Dedifferentiated amniotic fluid mesenchymal stem cell (primary cell): Measurements from ENCODE around the gene PITPNM1.

Experiments used
- DNase-seq: peaks from one replicate; pipeline ENCODE4 v3.0.0-alpha.2; 2016; ENCODE audit errors: extremely low spot score

PITPNM1 gene

DNA sequence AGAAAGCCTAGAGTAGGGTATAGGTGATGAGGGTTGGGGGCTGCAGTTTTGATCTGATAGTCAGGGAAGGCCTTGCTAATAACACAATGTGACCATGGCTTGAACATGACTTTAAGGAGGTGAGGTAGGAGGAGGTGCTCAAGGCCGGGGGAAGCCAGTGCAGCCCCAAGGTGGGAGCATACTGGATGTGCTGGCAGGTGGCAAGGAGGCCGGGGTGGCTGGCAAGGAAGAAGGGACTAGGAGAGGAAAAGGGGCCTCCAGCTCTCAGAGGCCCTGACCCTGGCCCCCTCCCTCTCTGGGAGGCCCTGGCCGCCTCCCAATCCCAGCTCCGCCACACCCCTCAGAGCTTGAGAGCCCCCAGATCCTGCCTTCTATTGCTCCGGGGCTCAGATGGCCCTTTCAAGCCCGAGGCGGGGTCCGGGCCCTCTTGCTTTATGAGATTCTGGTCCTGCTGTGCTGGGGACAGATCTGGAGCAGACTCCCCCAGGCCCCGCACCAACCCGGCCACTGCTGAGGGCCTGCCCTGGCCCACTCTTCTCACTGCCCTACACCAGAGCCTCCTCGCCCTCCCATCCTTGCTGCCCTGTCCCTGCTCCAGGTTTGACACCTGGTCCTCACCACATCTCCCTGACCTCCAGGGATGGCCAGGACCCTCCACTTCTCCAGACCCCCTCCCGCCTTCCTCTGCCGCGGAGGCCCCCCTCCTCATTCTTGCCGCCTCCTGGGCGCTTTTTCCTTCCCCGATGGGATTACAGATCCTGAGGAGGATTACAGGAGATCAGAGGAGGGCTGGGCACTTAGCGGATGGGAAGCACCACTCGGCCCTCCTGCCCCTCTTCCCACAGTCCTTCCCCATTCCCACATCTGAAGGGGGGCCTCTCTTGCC is 1.8 kb downstream of the PITPNM1 start:
- no peak for DNase-seq

GRCh38 chr11:67502328-67502979 is 2.7 kb downstream of the PITPNM1 start:
- DNase-seq = no peak

- no peak for DNase-seq
Measured at GRCh38 chr11:67501854-67502253, 3.3 kb downstream of the PITPNM1 start.

DNA sequence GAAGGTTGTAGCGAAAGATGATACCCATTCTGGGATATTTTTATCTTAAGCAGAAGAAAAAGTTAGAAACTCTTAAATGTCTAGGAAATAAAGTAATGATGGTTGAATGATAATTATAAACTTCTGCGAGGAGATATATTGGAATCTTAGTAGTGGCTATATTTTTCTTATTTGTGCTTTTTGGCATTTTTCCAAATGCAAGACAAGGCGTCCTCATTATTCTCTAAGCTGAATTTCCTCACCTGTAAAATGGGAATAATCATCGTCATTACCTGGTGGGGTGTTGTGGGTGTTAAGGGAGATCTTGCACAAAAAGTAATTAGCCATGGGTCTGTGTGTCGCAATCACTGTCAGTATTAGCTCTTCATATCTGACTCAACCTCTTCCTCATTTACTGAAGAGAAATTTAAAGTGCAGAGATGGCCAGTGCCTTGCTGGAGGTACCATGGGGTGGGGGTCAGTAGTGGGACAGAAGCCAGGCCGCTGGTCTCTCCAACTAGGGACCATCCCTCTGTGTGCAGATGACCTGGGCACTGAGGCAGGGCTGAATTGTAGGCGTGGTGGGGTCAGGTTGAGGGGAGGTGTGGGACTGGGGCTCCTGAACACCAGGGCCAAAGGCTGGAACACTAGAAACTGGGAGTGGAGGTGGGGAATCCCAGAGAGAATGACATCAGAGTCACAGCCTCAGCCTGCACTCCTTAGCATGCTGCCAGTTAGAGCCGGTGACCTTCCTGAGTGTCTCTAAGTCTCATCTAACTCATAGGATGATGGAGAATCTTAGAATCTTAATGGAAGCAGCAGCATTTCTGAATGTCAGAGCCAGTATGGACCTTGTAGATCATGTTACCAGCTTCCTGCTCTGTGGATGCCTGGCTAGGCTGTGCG is 4.1 kb downstream of the PITPNM1 start:
- DNase-seq = no peak

DNA sequence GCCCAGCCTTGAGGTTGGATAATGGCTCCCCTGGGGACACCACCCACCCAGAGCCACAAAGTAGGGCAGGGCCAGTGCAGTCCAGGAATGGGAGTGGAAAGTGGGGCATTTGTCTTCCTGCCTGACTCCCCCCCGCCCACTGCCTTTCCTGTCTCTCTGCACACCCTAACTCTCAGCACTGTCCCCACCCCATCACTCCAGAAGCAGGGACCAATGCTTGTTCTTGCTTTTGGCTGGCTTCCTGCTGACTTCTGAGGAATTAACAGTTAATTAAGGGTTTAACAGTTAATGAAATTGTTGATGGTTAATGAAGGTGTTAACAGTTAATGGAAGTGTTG is 4.7 kb downstream of the PITPNM1 start:
- no peak for DNase-seq

DNA sequence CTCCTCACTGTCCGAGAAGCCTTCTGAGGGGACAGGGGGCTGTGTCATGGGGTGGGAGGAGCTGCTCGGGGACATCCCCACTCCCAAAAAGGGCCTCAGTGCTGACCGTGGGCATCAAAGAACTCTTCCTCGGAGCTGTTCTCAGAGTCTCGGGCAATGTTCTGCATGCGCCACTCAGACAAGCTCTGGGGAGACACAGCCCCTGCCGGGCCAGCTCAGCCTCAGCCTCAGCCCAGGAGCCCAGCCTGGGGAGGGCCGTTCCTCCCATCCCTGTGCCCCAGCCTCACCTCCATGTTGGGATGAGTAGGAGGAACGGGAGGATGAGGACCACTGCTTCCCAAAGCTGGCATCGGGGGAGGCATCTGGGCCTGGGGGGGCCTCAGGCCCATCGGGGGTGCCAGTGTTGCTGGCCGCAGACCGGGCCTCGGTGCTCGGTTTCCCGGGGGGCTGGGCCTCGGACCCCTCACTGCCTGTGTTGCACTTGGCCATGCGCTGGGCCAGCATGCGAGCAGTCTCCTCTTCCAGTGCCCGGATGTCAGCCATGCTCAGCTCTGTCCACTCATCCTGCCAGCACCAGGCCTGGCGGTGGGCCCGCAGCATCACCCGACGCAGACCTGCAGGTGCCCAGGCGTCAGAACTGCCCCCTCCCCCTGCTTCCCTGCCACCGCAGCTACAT is 5.2 kb downstream of the PITPNM1 start:
- no peak for DNase-seq

GRCh38 chr11:67498544-67498972 is 6.6 kb downstream of the PITPNM1 start:
- no peak for DNase-seq

DNA sequence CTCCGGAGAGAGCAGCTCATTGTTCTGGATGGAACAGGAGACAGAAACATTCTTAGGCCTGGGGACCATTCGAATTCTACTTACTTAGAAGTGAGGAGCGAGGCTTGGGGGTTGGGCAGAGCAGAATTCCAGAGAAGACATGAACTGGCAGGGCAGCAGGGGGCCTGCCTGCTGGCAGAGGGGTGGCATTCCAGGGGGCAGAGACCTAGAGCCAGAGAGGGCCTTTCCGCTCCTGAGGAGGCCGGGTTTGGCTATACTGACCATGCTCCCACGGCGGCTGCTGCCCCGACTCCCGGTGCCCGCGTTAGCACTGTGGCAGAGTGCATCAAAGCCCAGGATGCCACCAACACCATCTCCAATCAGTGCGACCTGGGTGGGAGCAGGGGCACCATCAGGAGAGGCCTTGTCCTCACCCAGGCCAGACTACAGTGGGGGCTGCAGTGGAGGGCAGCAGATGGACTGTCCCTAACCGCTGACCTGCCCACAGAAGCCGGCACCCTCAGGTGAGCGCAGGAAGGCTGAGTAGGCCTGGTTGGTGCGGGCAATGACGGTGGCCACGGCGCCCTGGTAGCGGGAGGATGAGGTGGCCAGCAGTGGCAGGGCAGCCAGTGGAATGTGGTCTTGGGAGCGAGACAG is 7.4 kb downstream of the PITPNM1 start:
- no peak for DNase-seq

DNA sequence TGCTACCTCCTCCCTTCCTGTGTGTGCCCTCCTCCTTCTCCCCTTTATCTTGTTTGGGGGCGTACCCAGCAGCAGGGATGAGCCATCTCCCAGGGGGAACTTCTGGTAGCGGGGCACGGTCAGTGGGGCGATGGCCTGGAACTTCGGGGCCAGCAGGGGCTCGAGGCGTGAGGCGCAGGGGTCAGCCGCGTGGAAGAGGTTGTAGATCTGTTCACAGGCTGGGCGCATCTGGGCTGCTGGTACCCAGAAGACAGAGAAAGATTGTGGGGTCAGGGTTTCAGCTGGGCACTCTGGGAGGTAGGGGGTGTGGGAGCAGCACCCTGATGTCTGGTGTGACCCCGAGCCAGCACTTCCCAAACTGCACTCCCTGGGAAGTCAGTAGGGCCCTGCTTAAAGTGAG is 9.1 kb downstream of the PITPNM1 start:
- no peak for DNase-seq

DNA sequence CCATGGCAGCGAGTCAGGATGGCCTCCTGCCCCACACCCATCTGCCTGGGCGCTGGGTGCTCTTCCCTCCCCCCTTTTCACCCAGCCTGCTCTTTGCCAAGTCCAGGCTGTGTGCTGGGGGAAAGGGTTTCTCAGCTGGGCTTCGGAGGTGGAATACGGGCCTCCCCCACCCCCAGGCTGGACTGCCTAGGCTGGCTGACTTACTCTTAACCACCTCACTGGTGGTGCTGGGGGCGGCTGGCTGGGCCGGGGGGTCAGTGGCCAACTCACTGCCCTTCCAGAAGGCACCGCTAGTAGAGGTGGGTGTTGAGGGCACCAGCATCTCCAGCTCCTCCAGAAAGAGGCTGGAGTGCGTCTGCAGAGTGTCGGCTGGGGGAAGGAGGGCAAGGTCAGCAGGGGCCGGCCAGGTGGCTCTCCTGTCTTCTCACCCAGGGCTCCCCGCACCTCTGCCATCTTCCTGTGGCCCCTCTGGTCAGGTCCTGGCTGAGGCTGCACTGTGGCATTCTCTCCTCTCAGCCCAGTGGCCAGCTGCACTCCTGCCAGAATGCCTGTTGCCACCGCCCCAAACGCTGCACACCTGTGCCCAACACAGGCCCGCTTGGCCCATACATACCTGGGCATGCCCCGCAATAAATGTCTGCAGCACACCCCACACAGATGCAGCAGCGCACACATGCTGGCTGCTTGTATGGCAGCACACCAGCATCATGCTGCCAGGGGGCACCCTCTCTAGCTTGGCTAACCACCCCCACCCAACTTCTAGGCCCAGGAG is 9.7 kb downstream of the PITPNM1 start:
- DNase-seq = no peak

GRCh38 chr11:67494371-67495233 is 10.6 kb downstream of the PITPNM1 start:
- DNase-seq = no peak

GRCh38 chr11:67493548-67494370 is 11.4 kb downstream of the PITPNM1 start:
- no peak for DNase-seq

GRCh38 chr11:67492801-67493547 is 12.2 kb downstream of the PITPNM1 start:
- no peak for DNase-seq

DNA sequence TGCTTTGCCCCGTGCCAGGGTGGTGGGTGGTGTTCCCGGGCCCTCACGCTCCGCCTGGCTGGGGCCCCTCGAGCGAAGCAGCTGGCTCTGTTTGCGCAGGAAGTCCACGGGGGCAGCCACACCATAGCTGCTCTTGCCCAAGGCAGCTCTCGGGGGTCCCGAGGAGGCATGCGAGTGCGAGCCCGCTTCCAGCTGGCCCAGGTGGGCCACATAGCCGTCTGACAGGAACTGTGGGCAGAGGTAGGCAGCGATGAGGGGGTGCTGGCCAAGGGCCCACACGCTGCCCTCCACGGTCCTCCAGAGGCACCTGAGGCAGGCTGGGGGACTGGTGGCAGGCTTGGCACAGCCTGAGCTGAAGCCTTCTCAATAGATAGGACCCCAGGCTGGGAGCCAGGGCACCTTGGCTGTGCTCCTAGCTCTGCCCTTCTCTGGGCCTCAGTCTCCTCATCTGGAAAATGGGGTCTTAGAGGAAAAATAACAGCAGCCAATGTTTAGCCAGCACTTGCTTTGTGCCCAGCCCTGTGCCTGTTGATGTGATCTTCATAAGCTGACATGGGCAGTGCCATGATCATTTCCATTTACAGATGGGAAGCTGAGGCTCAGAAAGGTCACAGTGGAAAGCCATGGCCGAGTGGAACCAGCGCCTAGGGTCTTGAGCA is 13.0 kb downstream of the PITPNM1 start:
- DNase-seq = no peak

DNA sequence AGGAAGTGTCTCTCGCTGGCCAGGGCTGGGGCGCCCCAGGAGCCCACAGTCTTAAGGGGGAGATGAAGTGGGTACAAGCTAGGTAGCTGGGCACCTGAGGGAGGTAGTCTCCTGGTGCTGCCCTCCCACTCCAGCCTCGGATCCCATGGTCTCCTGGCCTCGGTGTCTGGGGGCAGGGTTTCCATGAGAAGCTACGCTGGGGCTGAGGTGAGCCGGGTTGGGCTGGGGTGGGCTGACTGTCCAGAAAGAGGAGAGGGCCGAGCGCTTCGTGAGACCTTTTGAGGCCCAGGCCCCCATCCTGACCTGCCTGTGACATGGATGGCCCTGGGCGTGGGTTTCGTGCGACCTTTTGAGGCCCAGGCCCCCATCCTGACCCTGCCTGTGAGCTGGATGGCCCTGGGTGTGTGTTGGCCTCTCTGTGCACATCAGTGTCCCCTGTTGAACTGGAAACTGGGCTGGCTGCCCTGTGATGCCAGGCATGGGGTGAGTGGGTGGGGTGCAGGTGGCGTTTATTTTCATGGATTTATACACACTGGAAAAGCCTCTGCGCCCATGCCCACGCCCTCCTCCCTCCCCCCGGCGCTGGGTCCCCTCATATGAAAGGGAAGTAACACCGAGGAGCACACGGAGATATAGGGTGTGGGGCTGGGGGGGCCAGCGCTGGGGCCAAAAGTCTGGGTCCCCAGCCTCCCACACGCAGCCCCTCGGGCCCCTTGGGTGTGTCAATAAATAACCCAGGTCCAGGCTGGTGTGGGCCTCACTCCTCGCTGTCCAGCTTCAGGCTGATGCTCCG is 13.7 kb downstream of the PITPNM1 start:
- no peak for DNase-seq

DNA sequence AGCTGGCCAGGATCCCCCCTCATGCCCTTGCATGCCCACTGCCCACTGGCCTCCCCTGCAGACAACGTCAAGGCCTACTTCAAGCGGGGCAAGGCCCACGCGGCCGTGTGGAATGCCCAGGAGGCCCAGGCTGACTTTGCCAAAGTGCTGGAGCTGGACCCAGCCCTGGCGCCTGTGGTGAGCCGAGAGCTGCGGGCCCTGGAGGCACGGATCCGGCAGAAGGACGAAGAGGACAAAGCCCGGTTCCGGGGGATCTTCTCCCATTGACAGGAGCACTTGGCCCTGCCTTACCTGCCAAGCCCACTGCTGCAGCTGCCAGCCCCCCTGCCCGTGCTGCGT is 14.5 kb downstream of the PITPNM1 start:
- no peak for DNase-seq
